SKM-1 (cell line): ENCODE data around the gene IGSF6.
"Not testable (repeated sequence)": the region's sequence is repeated elsewhere in the genome, so short reads cannot be mapped to it uniquely, and the experiment has no call there.

Experiments used
- DNase-seq: peaks from one replicate; lab custom pipeline; 2025; ENCODE audit not compliant: unreplicated experiment; lab: John Stamatoyannopoulos, UW

The IGSF6 gene

GRCh38 chr16:21654466-21654865, 2.1 kb upstream of the IGSF6 start:
- no peak for DNase-seq

GRCh38 chr16:21653571-21653970, 1.2 kb upstream of the IGSF6 start:
- DNase-seq = no peak

GRCh38 chr16:21651515-21651914, 893 bp downstream of the IGSF6 start:
- DNase-seq = no peak

DNA sequence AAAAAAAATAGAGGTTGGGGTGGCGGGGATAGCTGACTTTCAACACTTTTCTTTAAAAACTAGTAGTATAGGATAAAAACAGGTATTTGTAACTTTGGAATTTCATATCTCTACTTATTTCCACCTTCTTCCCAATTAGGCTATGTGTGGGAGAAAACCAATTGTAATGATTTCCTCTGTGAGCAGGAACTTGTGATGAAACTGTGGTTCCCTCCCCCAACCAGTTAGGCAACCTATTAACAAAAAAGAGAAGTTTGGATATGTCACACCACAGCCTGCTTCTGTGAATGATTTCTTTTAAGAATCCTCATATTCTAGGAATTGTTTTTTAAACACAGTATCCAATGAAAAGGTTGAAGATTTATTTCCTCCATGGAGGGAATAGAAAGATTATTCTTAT, 1.9 kb downstream of the IGSF6 start:
- DNase-seq = peak; percentile 11

DNA sequence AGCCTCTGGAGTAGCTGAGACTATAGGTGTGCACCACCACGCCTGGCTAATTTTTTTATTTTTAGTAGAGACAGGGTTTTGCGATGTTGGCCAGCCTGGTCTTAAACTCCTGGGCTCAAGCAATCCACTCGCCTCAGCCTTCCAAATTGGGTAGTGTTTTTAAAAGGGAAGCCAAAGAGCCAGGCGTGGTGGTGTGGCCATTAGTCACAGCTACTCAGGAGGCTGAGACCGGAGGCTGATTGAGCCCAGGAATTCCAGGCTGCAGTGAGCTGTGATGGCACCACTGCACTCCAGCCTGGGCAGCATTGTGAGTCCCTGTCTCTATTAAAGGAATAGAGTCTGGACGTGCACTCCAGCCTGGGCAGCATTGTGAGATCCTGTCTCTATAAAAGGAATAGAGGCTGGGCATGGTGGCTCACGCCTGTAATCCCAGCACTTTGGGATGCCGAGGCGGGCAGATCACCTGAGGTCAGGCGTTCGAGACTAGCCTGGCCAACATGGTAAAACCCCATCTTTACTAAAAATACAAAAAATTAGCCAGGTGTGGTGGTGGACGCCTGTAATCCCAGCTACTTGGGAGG, 2.5 kb downstream of the IGSF6 start:
- DNase-seq = not testable (repeated sequence)

GRCh38 chr16:21647562-21648164, 4.7 kb downstream of the IGSF6 start:
- no peak for DNase-seq

DNA sequence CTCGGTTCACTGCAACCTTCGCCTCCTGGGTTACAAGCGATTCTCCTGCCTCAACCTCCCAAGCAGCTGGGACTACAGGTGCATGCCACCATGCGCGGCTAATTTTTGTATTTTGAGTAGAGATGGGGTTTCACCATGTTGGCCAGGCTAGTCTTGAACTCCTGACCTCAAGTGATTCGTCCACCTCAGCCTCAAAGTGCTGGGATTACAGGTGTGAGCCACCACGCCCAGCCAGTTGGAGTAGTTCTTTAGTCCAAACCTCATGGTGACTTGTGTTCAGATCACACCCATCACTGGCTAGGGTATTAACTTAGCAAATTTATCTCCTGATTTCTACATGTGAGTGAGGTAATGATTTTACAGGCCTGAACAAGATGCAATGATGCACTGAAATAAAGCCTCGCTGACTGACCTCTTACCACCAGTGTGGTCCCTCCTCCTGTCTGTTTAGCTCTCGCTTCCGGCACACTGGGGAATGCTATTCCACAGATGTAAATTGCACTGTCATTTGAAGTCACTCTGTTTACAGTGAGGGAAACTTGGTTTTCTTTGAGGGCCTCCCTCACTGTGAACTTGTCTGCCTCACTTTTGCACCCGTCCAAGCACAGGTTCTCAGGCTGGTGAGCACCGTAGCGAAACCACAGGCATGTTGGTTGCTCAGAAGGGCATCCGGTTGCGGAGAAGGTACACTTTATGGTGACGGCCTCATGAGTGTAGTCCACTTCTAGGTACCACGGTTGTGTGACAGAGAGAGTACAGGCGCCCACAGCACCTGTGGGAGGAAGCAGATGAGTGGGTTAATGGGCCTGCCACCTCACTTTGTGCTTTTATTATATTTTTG, 5.5 kb downstream of the IGSF6 start:
- no peak for DNase-seq

- DNase-seq = no peak
Measured at GRCh38 chr16:21646091-21646490, 6.3 kb downstream of the IGSF6 start.

- no peak for DNase-seq
Measured at GRCh38 chr16:21645261-21645721, 7.1 kb downstream of the IGSF6 start.

DNA sequence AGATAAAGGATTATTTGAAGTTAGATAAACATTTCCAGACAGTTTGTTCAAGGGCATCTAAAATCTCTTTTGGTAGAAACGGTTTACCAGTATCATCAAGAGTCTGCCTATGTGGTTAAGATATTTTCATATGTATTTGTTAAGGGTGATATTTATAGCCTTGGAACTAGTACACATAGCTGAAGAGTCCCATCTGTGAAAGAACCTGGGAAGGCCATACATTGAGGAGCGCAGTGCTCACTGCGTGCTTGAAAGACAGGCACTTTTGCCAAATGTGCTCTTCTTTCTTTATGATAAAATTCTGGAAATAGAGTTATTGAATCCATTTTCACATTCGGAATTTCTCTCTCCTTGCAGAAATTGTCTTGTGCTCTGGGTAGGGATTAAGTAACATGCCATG, 7.7 kb downstream of the IGSF6 start:
- no peak for DNase-seq

DNA sequence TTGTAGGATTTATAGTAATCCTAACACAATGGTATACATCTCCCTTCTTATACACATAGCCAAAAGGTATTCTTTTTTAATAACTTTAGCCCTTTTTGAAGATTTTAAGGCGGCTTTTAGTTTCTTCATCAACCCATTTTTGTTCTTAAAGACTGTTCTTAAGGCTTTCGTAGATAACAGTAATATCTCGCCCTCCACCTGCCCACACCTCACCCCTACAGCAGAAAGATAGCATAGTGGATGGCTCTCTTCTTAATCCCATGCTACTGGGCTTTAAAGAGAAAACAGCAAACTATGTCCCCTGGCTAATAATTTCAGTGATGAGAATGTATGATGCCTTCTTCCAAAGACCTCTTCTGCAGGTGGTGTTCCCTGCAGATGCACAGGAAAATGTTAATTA, 8.6 kb downstream of the IGSF6 start:
- DNase-seq = no peak

DNA sequence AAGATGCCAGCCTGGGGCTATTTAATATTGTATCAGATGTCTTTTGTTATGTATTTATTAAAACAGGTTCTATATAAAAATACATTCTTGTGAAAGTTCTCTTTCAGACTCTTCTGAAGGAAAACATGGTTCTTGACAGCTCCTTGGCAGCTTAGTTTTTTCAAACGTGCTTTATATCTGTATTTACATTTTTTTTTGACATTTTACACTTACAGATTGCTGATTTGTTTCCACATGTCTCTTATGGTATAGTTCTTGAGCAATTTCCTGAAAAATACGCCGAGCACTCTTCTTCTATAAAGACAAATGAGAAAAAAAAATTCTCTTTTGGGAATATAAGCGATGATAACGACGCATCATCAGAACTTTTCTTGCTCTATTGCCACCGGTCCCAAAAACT, 9.5 kb downstream of the IGSF6 start:
- DNase-seq = no peak

- no peak for DNase-seq
Measured at GRCh38 chr16:21641916-21642315, 10.5 kb downstream of the IGSF6 start.

DNA sequence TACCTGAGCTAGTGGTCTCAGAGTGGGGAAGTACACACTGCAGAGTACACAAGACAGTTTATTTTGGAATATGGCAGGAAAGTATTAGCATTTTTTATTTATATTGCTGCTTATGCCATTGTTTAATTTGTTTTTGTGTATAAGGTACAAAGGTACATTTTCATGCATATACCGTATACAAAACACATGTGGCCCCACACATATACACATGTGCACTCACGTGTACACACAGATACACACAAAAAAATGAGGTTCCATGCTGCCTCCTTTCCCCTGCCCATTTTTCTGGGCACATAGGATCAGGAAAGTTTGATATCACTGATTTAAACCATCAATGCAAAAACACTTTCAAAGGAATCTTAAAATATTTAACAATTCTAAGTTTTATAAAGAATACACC, 12.9 kb downstream of the IGSF6 start:
- no peak for DNase-seq

- no peak for DNase-seq
Measured at GRCh38 chr16:21638573-21638975, 13.8 kb downstream of the IGSF6 start.

DNA sequence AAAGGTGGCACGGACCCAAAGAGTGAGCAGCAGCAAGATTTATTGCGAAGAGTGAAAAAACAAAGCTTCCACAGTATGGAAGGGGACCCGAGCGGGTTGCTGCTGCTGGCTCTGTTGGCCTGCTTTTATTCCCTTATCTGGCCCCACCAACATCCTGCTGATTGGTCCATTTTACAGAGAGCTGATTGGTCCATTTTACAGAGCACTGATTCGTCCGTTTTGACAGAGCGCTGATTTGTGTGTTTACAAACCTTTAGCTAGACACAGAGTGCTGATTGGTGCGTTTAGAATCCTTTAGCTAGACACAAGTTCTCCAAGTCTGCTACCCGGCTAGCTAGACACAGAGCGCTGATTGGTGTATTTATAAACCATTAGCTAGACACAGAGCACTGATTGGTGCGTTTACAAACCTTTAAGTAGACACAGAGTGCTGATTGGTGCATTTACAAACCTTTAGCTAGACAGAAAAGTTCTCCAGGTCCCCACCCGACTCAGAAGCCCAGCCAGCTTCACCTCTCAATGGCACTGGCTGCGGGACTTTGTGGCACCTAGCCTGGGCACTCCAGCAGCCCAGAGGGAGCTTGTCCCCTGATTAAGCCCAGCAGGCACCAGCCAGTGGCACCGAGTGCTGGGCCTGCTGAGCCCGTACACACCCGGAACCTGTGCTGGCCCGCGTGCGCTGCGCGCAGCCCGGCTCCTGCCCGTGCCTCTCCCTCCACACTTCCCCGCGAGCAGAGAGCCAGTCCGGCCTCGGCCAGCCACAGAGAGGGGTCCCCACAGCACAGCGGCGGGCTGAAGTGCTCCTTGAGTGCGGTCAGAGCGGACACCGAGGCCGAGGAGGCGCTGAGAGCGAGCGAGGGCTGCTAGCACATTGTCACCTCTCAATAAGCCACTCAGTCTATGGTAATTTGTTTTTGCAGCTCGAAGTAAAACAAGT, 15.1 kb downstream of the IGSF6 start:
- no peak for DNase-seq

DNA sequence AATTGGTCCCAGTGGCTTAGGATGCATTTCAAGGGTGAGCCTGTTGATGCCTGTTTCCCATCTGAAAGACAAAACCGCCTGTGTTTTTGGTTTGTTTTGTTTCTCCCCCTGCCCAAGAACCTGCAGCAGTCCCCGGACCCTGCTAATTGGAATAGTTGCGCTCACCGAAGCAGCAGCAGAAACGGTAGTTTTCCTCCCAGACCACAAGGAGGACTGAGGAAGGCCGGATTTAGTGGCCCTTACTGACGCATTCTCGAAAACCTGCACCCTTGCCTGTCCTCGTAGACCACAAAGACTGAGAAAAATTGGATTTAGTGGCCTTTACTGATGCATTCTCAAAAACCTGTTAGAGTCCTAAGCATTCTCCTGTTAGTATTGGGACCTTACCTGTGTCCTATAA, 16.7 kb downstream of the IGSF6 start:
- not testable (repeated sequence) for DNase-seq

DNA sequence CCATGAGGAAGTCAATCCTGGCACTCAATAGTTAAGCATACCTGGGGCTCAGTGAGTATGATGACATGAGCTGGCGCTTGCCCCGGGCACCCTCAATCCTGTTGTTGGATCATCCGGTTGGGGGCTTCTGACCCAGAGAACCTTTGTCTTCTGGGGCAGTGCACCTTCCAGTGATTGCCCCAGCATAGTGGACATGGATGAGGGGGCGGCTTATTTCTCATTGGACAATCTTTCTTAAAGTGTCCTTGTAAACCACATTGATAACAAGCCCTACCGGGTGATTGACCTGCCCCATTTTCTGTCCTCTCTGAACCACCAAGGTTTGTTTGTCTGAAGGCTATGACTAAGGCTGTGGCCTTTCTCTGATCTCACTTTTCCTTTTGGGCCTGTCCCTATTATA, 18.2 kb downstream of the IGSF6 start:
- DNase-seq = no peak

- not testable (repeated sequence) for DNase-seq
Measured at GRCh38 chr16:21631951-21632575, 20.3 kb downstream of the IGSF6 start.

GRCh38 chr16:21631376-21631775, 21.0 kb downstream of the IGSF6 start:
- not testable (repeated sequence) for DNase-seq

DNA sequence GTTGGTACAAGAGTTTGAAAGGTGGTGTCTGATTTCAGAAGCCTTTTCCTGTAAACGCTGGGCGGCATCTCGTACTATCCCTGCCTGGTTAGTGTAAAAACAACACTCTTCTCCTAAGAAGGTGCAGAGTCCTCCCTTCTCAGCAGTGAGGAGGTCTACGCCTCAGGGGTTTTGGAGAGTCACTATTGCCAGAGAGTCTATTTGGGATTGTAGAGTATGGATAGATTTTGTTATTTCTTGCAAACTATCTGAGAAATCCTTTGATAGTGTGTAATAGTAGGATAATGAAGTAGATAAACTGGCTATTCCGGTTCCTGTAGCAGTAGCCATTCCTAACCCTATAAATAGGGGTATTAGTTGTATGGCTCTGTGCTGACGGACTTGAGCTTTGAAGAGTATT, 21.5 kb downstream of the IGSF6 start:
- DNase-seq = not testable (repeated sequence)
